ENCODE measurements around the gene SEC14L2.

SEC14L2 gene

DNA sequence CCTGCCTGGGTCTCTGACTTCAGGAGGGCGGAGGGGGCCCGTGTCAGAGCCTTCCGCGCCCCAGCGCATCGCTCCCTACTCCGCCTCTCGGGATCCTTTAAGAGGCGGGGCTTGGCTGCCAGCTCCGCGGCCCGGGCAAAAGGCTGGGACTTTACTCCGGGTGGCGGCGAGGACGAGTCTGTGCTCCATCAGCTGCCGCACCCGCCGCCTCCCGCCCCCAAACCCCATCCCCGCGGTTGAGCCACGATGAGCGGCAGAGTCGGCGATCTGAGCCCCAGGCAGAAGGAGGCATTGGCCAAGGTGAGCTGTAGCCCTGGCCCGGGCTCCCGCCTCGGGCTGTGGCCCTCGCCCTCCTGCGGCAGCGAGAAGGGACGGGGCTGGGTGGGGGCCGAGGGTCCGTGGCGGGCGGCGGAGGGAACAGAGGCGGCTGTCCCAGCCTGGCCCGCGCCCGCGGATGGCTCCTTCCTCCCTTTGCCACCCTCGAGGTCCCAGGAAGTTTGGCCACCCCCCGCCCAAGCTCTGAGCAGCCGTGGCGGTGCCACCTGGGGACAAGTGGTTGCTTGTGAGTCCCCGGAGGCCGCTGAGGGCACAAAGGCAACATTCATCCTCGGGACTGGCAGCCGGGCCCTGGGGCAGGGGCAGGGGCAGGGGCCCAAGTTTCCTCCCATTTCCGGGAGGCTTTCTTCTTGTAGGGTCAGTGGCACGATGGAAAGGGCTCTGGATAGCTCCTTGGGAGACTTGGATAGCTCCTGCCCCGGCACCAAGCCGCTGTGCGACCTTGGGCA is at the start of gene SEC14L2:
Gene SEC14L2, plus strand, starts transcription at position 148 of the 785 bp plus-strand sequence. Its CDS starts 99 bp downstream, at position 247.
- DNase-seq = peak; percentile 45

- no peak for DNase-seq
Measured at GRCh38 chr22:30347255-30347892, 49.4 kb upstream of the SEC14L2 start.

- no peak for DNase-seq
Measured at GRCh38 chr22:30348404-30348803, 48.4 kb upstream of the SEC14L2 start.

- peak; percentile 18 for DNase-seq
Measured at GRCh38 chr22:30348809-30349208, 48.0 kb upstream of the SEC14L2 start.

DNA sequence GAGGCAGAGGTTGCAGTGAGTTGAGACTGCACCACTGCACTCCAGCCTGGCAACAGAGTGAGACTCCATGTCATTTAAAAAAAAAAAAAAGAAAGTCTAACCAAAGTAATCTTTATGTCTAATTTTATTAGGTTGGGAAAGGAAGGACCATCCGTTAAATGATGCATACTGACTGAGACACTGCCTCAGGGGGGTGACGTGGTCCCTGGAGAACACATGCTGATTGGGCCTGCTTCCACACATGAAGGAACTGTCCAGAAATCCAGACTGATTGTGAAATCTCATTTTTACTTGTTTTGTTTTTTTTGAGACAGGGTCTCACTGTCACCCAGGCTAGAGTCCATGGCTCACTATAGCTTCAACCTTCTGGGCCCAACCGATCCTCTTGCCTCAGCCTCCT is 45.6 kb upstream of the SEC14L2 start:
- DNase-seq = no peak

GRCh38 chr22:30354644-30355043 is 42.2 kb upstream of the SEC14L2 start:
- no peak for DNase-seq

DNA sequence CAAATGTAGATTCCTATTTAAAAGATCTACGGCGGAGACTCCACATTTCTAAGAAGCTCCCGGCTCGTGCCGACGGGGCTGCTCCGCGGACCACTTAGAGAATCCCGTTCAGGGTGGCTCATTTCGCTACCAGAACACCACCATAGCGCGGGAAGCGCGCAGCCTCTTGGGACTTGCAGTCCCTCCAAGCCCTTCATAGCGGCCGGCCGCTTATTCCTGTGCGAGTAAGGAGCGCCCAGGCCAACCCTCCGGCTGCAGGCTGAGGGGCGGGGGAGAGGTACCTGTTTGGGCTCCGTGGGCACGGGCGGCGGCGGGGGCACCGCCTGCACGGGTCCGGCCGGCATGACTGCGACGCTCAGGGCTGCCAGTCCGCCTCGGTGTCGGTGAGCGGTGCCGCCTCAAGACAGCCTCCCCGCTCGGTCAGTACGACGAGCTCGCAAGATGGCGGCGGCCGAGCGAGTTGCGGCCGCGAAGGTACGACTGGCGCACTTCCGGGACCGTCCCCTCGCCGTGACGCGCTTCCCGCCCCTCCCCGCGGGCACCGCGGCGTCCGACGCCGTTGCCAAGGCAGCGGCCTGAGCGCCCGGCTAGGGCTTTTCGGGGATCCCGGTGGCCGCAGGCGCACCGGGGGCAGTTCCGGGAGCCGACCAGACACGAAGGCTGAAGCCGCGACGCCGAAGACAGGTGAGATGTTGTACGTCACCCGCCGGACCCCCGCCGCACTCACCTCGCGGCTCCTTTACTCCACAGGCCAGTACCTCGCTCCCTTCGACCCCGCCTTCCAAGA is 40.2 kb upstream of the SEC14L2 start, which contains the start of the genes CCDC157 and SF3A1:
Gene CCDC157, plus strand, starts transcription at position 559 of the 787 bp plus-strand sequence. CDS start 8,994 bp downstream, outside the sequence.
Gene SF3A1, minus strand, starts transcription at position 446 of the 787 bp plus-strand sequence. Its CDS starts 102 bp downstream, at position 344.
- peak; percentile 85 for DNase-seq

DNA sequence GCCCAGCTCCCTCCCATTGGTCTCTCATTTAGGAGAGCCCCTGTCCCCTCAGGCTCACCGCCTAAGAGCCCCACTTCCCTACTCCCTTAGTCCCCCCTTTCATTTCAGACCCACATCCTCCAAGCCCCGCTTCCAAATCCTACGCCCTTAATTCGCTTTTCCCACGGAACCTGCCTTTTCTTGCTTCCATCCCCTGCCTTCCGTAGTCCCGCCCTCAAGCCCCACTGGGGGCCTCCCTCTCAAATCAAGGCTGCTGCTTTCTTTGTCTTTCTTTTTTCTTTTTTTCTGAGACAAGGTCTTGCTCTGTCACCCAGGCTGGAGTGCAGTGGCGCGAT is 39.6 kb upstream of the SEC14L2 start:
- DNase-seq = no peak

DNA sequence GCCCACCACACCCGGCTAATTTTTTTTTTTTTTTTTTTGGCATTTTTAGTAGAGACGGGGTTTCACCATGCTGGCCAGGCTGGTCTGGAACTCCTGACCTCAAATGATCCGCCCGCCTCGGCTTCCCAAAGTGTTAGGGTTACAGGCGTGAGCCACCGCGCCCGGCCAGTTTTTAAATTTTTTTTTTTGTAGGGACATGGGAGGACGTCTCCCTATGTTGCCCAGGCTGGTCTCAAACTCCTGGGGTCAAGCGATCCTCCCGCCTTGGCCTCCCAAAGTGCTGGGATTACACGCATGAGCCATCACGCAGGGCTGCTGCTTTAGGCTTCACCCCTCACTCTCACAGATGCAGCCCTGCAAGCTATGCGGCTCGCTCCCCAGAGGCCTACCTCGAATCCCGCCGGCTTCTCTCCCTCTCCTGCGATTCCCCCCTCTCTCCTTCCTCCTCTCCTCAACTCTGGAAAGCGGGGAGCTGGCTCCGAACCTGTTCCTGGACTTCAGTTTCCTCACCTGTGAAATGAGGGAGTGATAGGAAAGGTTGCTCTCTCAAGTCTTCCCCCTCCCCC is 39.1 kb upstream of the SEC14L2 start:
- DNase-seq = no peak

GRCh38 chr22:30358541-30358940 is 38.3 kb upstream of the SEC14L2 start:
- DNase-seq = no peak

DNA sequence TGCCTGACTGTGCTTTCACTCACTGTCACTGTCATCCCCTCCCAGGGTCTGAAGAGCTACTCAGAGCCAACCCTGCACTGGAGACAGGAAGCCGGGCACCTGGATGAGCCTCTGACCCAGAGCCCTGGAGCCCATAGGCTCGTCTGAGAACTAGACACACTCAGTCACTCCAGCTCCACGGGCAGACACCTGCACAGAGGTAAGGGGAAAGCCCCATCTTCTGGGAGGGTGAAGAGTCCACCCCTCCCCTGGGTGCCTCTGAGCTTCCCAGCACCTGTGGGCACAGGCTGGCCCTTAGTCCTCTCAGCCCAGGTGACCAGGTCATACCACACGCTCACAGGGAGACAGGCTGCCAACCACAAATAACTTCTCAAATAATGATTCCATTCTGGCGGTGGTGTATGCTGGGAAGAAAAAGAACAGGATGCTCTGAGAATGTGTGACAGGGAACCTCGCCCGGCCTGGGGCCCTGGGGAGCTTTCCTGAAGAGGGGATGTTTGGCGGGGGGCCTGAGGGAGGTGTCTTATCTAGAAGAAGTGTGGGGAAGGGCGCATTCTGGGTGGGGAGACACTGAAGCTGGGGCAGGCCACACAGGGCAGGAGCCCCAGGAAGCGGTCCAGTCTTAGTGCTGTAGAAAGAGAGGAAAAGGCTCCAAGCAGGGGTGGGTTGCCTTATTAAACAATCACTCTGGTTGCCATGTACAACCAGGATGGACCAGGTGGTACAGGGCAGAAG is 34.7 kb upstream of the SEC14L2 start:
- no peak for DNase-seq

DNA sequence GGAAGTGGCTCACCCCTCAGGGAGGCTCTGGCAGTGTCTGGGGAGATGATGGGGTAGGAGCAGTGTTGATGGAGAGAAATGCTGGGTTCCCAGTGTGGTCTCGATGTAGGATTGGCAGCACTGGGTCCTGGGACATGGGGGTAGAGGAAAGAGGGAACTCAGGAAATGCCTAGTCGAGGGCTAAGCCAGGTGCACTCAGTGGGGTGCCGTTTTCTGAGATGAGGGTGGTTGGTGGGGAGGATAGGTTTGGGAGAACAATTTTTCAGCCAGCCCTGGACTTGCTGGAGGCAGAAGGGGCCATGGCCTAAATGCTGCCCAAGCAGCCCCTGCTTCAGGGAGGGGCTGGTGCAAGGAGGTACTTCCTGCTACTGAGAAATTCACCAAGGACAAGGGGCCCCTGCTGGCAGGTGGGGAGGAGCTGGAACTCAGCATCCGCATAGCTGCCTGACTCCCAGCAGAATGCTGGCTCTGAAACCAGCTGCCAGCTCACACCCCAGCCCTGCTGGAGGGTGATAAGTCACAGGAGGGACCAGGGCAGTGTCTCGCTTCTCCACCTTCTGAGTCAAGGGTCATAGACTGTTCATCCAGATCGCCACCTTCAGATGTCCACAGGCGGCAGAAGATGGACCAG is 34.1 kb upstream of the SEC14L2 start:
- no peak for DNase-seq

DNA sequence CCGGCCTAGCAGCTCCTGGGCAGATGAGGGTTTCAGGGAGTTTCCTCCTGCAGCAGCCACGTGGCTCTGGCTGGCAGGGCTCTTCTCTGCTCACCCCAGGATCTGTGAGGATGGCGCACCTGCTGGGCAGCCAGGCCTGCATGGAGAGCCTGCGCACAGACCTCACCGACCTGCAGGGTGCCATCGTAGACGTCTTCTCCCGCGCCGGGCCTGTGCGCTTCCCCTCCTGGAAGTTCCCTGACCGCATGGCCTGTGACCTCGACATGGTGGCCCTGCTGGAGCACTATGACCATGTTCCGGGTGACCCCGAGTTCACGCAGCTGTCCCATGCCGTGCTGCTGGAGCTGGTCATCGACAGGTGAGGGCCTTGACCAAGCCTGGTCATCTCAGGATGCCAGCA is 30.9 kb upstream of the SEC14L2 start:
- DNase-seq = no peak

DNA sequence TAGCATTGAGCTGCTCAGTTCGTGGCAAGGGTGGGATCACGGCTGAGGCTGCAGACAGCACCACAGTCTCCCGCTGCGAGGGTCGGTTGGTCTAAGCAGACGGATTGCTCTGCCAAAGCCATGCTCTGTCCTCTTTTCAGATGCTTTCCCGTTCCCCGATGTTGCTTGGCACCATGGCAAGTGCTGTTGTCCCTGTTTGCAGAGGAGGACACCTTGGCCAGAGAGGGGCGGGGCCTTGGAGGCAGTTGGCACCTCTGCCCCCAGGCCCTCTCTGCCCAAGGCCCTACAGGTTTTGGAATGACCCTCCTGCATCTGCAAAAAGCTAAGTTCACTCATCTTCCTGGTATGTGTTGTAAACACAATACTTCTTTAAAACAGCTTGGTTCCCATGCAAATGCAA is 28.4 kb upstream of the SEC14L2 start:
- no peak for DNase-seq

- DNase-seq = no peak
Measured at GRCh38 chr22:30370641-30371230, 26.1 kb upstream of the SEC14L2 start.

- no peak for DNase-seq
Measured at GRCh38 chr22:30371321-30371720, 25.5 kb upstream of the SEC14L2 start.

DNA sequence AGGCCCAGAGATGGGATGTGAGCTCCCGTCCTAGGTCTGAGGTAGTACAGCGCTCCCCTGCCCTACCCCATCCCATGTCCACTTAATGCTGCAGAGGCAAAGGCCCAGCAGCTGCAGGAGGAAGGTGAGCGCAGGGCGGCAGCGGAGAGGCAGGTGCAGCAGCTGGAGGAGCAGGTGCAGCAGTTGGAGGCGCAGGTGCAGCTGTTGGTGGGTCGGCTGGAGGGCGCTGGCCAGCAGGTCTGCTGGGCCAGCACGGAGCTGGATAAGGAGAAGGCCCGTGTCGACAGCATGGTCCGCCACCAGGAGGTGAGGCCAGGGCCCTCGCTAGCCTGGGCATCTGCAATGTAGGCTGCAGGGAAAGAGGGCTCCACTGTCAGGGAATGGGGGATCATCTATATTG is 24.8 kb upstream of the SEC14L2 start:
- no peak for DNase-seq

- no peak for DNase-seq
Measured at GRCh38 chr22:30372915-30373314, 23.9 kb upstream of the SEC14L2 start.

- no peak for DNase-seq
Measured at GRCh38 chr22:30373331-30374325, 23.2 kb upstream of the SEC14L2 start.

GRCh38 chr22:30375312-30375849 is 21.4 kb upstream of the SEC14L2 start:
- DNase-seq = no peak
